ENCODE results near the gene SRC. TPM values are rescaled to one million over a fixed set of nuclear protein-coding genes. Genes with fewer than 3 reads are reported as not detected.

Gene SRC
- 1 to 10 TPM; 2.8 to 4.7 (median 3.8) TPM for total RNA-seq

DNA sequence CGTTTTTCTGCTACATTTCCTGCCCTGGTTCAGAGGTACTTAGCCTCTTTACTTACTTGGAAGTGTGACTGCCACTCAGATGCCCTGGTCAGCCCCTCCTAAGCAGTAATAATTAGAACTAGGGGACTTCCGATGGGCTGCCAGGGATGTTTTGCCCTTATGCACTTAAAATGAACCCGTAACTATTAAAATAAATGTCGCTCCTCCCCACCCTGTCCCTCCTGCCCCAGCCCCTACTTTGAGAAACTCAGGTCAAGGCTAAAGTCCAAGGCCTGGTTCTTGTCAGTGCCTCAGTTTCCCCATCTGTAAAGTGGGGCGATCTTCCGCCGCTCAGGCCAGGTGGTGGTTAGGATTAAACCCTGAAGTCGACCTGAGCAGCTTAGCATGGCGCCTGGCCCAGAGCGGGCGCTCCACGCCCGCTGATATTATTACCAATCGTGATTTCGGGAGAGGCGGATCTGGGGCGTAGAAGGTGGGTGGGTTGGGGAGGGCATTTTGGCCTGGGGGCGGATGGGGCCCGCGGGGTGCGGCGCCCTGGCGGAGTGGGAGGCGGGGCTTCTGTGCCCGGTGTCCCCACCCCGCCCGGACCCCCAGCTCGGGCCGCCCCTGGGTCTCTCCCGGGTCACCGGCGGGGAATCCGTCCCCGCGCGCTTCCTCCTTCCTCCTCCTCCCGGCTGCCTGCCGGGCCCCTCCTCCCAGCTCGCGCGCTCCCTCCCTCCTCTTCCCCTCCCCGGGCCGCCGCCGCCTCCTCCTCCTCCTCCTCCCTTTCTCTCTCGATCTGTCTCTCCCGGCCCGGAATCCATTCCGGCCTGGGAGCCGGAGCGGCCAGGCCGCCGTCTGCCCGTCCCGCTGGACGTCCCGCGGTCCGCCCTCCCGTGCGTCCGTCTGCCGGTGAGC, at the start of gene SRC:
SRC (plus strand) TSS at position 802 of the 897 bp plus-strand sequence. CDS start 38,014 bp downstream, outside the sequence.
- no peaks in the 10 kb centered on the region for H3K36me3 Mint-ChIP-seq (ENCODE audit: insufficient read depth)
- H3K4me1 Mint-ChIP-seq (ENCODE audit: low read depth) = peaks cover 15% of the 10 kb centered on the region
- ATAC-seq (peak; percentile 61 to 64), DNase-seq (peak; percentile 46)
- H3K9me3 Mint-ChIP-seq = no peaks in the 10 kb centered on the region
- peak within 1 kb of the TSS; percentile 78 for H3K4me3 Mint-ChIP-seq
- no peaks in the 10 kb centered on the region for H3K27me3 Mint-ChIP-seq (ENCODE audit: low read depth)

DNA sequence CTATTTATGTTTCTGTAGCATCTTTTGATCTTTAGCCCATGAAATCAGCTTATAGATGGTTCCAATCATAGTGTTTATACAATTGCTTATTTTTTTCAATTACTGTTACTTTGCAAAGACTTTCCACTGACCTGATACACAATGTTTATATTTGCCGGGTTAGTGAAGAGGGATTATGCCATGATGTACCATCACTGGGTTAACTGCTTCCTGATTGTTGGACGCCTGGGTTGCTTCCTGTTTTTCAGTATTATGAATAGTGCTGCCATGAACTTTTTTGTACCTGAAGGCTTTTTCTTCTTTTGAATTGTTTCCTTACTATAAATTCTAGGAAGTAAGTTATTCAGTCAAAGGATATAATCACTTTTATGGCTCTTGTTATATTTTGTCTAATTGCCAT, 49.6 kb upstream of the SRC start:
- Mint-ChIP-seq H3K9me3 (peaks cover 4% of the 10 kb centered on the region), H3K4me3 (no peak overlapping the region), H3K4me1 (ENCODE audit: low read depth) (peaks cover 42% of the 10 kb centered on the region), H3K36me3 (ENCODE audit: insufficient read depth) (peaks cover 39% of the 10 kb centered on the region), H3K27me3 (ENCODE audit: low read depth) (no peaks in the 10 kb centered on the region)
- no peak for DNase-seq
- ATAC-seq = no peak

DNA sequence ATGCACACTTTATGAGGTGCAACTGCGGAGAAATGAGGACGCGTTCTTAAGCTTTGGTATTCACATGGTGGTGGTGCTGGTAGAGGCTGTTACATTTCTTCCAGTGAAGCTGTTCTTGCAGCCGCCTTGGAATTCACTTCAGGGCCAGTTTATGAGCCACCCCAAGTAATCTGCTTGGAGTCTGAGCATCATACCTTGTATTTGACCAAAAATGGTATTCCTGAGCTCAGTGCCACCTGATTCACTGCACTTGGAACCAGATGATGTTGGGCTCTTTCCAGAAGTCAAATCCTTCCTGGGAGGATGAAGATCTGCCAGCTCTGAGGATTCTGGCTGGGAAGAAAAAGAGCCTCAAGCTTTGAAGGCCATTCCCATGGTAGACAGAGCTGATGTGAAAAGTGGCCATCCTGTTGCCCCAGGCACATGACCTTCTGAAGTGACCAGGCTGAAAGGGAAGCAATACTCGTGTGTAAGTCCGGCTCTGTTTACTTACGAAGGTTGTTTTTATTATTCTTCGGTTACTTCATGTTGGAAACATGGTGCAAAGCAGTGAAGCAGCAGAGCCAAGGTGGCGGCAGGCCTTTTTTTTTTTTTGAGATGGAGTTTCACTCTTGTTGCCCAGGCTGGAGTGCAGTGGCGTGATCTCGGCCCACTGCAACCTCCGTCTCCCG, 48.7 kb upstream of the SRC start:
- Mint-ChIP-seq H3K9me3 (peaks cover 4% of the 10 kb centered on the region), H3K4me1 (ENCODE audit: low read depth) (peaks cover 38% of the 10 kb centered on the region), H3K36me3 (ENCODE audit: insufficient read depth) (peaks cover 39% of the 10 kb centered on the region), H3K4me3 (no peak overlapping the region), H3K27me3 (ENCODE audit: low read depth) (no peaks in the 10 kb centered on the region)
- DNase-seq = no peak
- no peak for ATAC-seq

DNA sequence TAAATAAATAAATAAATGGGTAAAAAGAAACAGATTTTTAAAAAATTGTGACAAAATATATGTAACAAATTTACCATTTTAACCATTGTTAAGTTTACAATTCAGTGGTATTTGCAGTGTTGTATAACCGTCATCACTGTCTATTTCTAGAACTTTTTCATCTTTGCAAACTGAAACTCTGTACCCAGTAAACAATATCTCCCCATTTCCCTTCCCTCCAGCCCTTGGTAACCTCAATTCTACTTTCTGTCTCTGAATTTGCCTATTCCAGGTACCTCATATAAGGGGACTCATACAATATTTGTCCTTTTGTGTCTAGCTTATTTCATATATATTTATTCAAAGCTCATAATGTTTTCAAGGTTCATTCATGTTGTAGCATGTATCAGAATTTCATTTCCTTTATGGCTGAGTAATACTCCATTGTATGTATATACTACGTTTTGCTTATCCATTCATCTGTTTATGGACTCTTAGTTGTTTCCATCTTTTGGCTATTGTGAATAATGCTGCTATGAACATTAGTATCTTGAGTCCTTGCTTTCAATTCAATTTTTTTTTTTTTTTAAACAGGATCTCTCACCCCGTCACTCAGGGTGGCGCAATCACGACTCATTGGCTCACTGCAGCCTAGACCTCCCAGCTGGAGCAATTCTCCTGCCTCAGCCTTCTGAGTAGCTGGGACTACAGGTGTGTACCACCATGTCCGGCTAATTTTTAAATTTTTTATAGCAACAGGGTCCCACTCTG, 47.6 kb upstream of the SRC start:
- H3K4me1 Mint-ChIP-seq (ENCODE audit: low read depth) = peaks cover 35% of the 10 kb centered on the region
- H3K36me3 Mint-ChIP-seq (ENCODE audit: insufficient read depth) = peaks cover 40% of the 10 kb centered on the region
- H3K4me3 Mint-ChIP-seq = no peak overlapping the region
- DNase-seq (no peak), ATAC-seq (no peak)
- H3K27me3 Mint-ChIP-seq (ENCODE audit: low read depth) = no peaks in the 10 kb centered on the region
- peaks cover 4% of the 10 kb centered on the region for H3K9me3 Mint-ChIP-seq

DNA sequence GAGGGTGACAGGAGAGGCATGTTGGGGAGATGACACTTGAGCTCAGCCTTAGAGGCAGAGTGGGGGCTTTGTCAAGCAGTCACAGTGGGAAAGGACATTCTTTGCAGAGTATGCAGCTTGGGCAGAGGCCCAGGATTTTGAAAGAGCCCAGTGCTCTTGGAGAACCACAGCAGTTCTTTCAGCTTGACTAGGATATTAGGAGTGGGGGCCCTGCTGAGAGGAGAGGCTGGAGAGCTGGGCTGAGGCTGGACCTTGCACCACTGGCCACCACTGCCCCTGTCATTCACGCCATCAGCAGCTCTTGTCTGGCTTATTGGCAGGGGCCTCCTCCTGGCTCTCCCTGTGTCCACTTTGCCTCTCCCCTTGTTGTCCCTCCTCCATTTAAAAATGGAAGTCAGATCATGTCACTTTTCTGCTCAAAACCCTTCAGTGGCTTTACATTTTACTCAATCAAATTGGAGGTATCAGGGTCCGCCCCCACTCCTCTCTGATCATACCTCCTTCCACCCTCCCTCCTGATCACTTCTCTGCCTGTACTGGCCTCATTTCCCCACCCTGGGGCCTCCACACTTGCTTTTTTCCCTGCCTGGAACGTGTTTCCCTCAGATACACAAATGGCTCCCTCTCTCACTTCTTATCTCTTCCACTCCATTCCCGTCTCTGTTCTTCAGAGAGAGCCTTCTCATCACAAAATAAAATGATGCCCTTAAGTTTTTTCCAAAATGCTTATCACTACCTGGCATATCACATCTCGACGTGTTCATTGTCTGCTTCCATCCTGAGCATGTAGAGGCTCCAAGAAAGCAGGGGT, 46.0 kb upstream of the SRC start:
- DNase-seq (no peak), ATAC-seq (no peak)
- H3K36me3 Mint-ChIP-seq (ENCODE audit: insufficient read depth) = peaks cover 41% of the 10 kb centered on the region
- no peaks in the 10 kb centered on the region for H3K27me3 Mint-ChIP-seq (ENCODE audit: low read depth)
- peaks cover 23% of the 10 kb centered on the region for H3K4me1 Mint-ChIP-seq (ENCODE audit: low read depth)
- H3K4me3 Mint-ChIP-seq = no peak overlapping the region
- no peaks in the 10 kb centered on the region for H3K9me3 Mint-ChIP-seq

DNA sequence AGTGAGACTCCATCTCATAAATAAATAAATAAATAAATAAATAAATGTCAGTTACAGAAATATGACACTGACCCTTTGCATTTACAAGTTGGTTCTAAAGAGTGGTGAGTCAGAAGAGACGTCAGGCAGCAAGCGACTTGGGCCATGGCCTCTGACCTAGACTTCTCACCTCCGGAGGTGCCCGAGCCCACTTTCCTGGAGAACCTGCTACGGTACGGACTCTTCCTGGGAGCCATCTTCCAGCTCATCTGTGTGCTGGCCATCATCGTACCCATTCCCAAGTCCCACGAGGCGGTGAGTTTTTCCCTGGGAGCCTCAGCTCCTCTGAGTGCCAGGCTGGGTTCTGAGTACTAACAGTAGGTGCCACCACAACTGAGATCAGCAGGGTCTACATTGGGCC, 44.8 kb upstream of the SRC start:
- Mint-ChIP-seq H3K9me3 (no peaks in the 10 kb centered on the region), H3K4me3 (no peak overlapping the region), H3K4me1 (ENCODE audit: low read depth) (peaks cover 14% of the 10 kb centered on the region), H3K36me3 (ENCODE audit: insufficient read depth) (peaks cover 45% of the 10 kb centered on the region), H3K27me3 (ENCODE audit: low read depth) (no peaks in the 10 kb centered on the region)
- ATAC-seq = no peak
- DNase-seq = no peak

DNA sequence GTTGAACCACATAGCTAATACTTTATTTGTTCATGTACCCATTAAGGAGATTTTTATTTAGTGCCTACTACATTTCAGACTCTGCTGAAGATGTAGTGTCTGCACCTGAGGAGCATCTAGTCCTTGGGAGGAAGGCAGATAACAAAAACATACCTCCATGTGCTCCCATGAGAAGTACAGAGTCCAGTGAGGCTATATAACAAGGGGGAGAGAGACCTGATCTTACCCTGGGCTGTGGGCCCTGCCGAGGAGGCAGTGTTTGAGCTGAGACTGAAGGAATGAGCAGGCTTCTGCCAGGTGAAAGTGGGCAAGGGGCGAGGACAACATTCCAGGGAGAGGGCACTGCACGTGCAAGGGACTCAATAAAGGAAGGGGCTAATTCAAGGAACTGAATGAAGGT, 44.4 kb upstream of the SRC start:
- no peaks in the 10 kb centered on the region for H3K9me3 Mint-ChIP-seq
- peaks cover 11% of the 10 kb centered on the region for H3K4me1 Mint-ChIP-seq (ENCODE audit: low read depth)
- H3K4me3 Mint-ChIP-seq = no peak overlapping the region
- no peak for ATAC-seq
- H3K27me3 Mint-ChIP-seq (ENCODE audit: low read depth) = no peaks in the 10 kb centered on the region
- H3K36me3 Mint-ChIP-seq (ENCODE audit: insufficient read depth) = peaks cover 45% of the 10 kb centered on the region
- DNase-seq = no peak

DNA sequence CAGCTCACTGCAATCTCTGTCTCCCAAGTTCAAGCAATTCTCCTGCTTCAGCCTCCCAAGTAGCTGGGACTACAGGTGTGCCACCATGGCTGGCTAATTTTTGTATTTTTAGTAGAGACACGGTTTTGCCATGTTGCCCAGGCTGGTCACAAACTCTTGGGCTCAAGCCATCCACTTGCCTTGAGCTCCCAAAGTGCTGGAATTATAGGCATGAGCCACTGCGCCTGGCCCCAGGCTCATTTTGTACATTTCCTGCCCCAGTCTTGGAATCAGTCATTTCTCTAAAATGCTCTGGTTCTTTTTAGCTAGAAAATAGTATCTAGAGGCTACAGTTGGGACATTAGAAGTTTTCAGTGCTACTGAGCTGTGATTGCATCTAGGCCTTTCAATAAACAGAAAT, 43.0 kb upstream of the SRC start:
- H3K4me3 Mint-ChIP-seq = no peak overlapping the region
- DNase-seq (no peak), ATAC-seq (no peak)
- H3K9me3 Mint-ChIP-seq = no peaks in the 10 kb centered on the region
- no peaks in the 10 kb centered on the region for H3K27me3 Mint-ChIP-seq (ENCODE audit: low read depth)
- peaks cover 41% of the 10 kb centered on the region for H3K36me3 Mint-ChIP-seq (ENCODE audit: insufficient read depth)
- H3K4me1 Mint-ChIP-seq (ENCODE audit: low read depth) = peaks cover 8% of the 10 kb centered on the region

DNA sequence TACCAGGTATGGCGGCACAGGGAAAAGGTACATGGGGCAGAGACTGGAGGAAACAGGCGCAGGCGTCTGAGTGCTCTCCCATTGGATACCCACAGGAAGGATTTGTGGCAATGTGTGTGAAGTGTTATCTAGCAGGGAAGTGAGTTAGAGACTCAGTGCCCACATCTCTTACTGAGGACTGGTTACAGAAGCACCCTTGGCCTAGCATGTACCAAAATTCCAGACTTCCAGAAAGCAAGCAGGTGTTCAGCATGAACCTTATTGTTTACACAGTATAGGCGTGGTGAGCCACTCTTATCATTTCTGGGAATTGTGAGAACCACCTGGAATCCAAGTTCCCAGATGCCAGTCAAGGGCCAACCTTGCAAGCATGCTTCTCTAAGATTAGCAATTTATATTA, 42.3 kb upstream of the SRC start:
- Mint-ChIP-seq H3K4me1 (ENCODE audit: low read depth) (peaks cover 12% of the 10 kb centered on the region), H3K9me3 (no peaks in the 10 kb centered on the region), H3K36me3 (ENCODE audit: insufficient read depth) (peaks cover 41% of the 10 kb centered on the region), H3K4me3 (no peak overlapping the region), H3K27me3 (ENCODE audit: low read depth) (no peaks in the 10 kb centered on the region)
- no peak for ATAC-seq
- no peak for DNase-seq

DNA sequence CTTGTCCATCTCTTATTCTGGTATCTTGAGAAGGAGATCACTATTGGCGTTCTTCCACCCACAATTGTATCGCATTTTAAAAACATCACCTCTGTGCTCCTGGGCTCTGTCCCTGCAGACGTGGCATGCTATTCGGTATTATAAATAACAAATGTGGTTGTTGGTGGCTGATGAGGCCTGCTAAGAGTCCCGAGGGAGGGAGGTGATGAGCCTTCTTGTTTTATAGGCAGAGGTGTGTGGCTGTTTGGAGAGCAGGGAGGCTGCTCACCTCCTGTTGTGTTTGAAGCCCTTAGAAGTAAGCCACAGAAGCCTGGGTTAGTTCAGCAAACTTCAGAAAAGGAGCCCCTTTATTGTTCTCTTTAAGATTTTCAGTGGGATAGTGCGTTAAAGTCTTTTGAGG, 40.9 kb upstream of the SRC start:
- Mint-ChIP-seq H3K27me3 (ENCODE audit: low read depth) (no peaks in the 10 kb centered on the region), H3K9me3 (no peaks in the 10 kb centered on the region), H3K36me3 (ENCODE audit: insufficient read depth) (peaks cover 34% of the 10 kb centered on the region), H3K4me1 (ENCODE audit: low read depth) (peaks cover 13% of the 10 kb centered on the region), H3K4me3 (no peak overlapping the region)
- DNase-seq (no peak), ATAC-seq (no peak)

DNA sequence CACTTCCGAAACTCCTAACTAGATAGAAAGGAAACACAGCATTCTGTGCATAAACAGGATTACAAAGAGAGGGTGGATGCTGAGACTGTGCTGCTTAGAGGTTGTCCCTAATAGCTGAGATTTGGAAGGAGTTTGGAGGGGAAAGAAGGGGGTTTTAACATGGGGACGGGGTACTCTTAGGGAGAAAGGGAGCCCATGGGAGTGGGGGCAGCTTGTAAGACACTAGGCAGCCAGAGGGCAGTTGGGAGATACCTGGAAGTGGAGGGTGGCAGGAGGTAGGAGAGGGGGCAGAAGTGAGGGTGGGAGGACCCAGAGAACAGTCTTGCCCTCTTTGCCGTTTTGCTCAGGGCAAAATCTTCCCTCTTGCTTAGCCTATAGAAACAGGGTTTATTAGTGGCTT, 40.1 kb upstream of the SRC start:
- Mint-ChIP-seq H3K9me3 (no peaks in the 10 kb centered on the region), H3K36me3 (ENCODE audit: insufficient read depth) (peaks cover 34% of the 10 kb centered on the region), H3K4me3 (no peak overlapping the region), H3K4me1 (ENCODE audit: low read depth) (peaks cover 11% of the 10 kb centered on the region), H3K27me3 (ENCODE audit: low read depth) (no peaks in the 10 kb centered on the region)
- DNase-seq (no peak), ATAC-seq (no peak)

DNA sequence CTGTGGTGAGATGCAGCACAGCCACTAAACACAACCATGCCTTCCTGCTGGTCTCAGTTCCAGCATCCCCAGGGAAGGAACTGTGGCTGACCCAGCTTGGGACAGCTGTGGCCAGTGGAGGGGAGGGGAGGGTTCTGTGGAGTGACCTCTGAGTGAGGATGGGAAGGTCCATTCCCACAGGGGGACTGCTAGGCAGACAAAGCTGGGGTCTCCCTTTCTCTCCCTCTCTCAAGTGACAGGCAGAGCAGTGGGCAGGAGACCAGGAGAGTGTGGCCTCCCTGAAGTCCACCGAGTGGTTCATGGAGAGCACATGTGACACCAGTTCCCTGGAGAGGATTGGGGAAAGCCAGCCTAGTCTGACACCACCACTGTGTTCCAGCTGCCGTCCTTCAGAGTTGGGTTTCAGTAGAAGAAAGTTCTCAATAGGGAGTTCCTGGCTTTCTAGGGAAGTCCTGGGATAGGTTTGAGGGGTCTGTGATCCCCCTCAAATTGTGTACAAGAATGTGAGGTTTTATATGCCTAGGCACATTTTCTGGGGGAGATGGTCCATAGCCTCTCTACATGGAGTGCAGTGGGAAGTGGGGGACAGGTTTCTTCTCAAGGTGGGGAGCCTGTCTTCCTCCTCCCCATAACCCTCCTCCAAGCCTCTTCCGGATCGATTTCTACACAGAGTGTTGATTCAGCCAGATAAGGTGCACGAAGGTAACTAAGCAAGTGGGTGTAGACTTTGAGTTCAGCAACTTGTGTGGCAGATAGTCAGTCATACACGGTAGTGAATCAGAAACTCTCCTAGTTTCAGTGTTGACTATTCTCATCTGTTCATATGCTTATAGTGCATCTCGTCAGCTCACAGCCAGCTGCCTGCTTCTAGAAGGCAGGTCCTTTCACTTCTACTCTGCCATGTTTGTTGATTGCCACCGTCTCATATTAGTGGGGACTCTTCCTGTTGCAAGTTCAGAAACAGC, 37.6 kb upstream of the SRC start:
- H3K36me3 Mint-ChIP-seq (ENCODE audit: insufficient read depth) = peaks cover 25% of the 10 kb centered on the region

DNA sequence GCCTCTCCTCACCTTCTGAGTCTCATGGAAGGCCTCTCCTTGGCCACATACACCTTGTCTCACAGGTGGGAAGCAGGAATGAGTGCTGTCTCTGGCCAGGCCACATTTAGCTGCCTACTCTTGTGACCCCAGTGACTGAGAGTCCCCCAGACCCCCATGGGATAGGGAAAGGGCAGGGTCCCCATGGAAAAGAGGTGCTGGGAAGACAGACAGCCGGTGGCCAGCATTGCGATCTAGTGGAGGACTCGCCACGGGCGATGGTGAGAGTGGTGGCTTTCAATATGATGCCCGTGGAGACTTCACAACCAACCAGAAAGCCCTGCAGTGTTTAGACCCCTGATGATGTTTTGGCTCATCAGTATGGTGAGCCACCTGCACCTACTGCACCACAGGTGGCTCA, 36.6 kb upstream of the SRC start:
- Mint-ChIP-seq H3K9me3 (no peaks in the 10 kb centered on the region), H3K4me3 (no peak overlapping the region), H3K4me1 (ENCODE audit: low read depth) (peaks cover 16% of the 10 kb centered on the region), H3K27me3 (ENCODE audit: low read depth) (no peaks in the 10 kb centered on the region), H3K36me3 (ENCODE audit: insufficient read depth) (peaks cover 24% of the 10 kb centered on the region)
- ATAC-seq (no peak), DNase-seq (no peak)

More for the DNA sequence above, 37.6 kb upstream of the SRC start:
- Mint-ChIP-seq H3K9me3 (no peaks in the 10 kb centered on the region), H3K27me3 (ENCODE audit: low read depth) (no peaks in the 10 kb centered on the region), H3K4me1 (ENCODE audit: low read depth) (peaks cover 14% of the 10 kb centered on the region), H3K4me3 (no peak overlapping the region)
- DNase-seq (no peak), ATAC-seq (peak; percentile 92 to 93)
